GM12878 (cell line): ENCODE measurements around the gene DLL1. TPM values are rescaled to one million over a fixed set of nuclear protein-coding genes. Genes with fewer than 3 reads are reported as not detected.

Source experiments
- ATAC-seq: fragments of 200-7000 bp; cut with Tn5 transposase; 3 replicates; pipeline ENCODE4 v1.9.1; 2020; ENCODE audit warnings: mild to moderate bottlenecking, moderate library complexity
- BruUV-seq: library from RNA; stranded (reverse); fragments of 400-500 nt; replicated peaks from 2 replicates; lab custom pipeline; 2021; lab: Mats Ljungman, UMichigan
- CTCF ChIA-PET: fragments of 300-600 bp; sonication (Branson Sonifier 250); formaldehyde crosslinking; extraction: SDS; loops from one replicate; lab custom pipeline; 2021; ENCODE audit warnings: inconsistent platforms; lab: Yijun Ruan, JAX
- POLR2A ChIA-PET: fragments of 350-600 bp; formaldehyde crosslinking; extraction: SDS; loops from one replicate; lab custom pipeline; 2021; ENCODE audit warnings: inconsistent platforms; lab: Charles Lee
- RAD21 ChIA-PET: fragments of 300-600 bp; sonication (Branson Sonifier 250); formaldehyde crosslinking; loops from one replicate; lab custom pipeline; 2023; ENCODE audit warnings: antibody characterized with exemption; ENCODE audit not compliant: unreplicated experiment; lab: Charles Lee
- SMC1A ChIA-PET: fragments of 300-600 bp; sonication (Branson Sonifier 250); formaldehyde crosslinking; loops from one replicate; lab custom pipeline; 2023; ENCODE audit not compliant: unreplicated experiment, uncharacterized antibody; lab: Charles Lee
- DNase-seq: peaks from one replicate; pipeline ENCODE4 v3.0.0-alpha.2; 2011; ENCODE audit warnings: low read depth, low spot score
- FAIRE-seq: peaks from 3 replicates; lab custom pipeline; 2011; peaks lifted over from hg19 to GRCh38; lab: Jason Lieb, UNC
- H2AFZ ChIP-seq: 2 replicates; pipeline ENCODE4 v1.6.0; 2011; ENCODE audit warnings: low read depth, low read length, control low read depth; ENCODE audit not compliant: control insufficient read depth
- H3K27ac ChIP-seq: 2 replicates; pipeline ENCODE4 v1.5.1; 2011; ENCODE audit warnings: control low read depth; ENCODE audit not compliant: control insufficient read depth, insufficient read depth
- H3K27me3 ChIP-seq, 2 experiments: replicated peaks in 1 of 2; 2 replicates each; pipeline versions ENCODE4 v1.6.0 to v1.6.1; 2011; ENCODE audit warnings: low read length in 1 of 2; ENCODE audit not compliant: control insufficient read depth in 2 of 2, insufficient read depth in 2 of 2
- H3K36me3 ChIP-seq, 2 experiments: 2 replicates each; pipeline ENCODE4 v1.5.1; 2011; ENCODE audit warnings: low read length in 1 of 2; ENCODE audit not compliant: control insufficient read depth in 2 of 2, insufficient read depth in 2 of 2
- H3K4me1 ChIP-seq: 2 replicates; pipeline ENCODE4 v1.6.1; 2011; ENCODE audit warnings: mild to moderate bottlenecking, low read length, moderate library complexity, mixed read lengths; ENCODE audit not compliant: control insufficient read depth, insufficient read depth
- H3K4me2 ChIP-seq: 2 replicates; pipeline ENCODE4 v1.6.0; 2011; ENCODE audit warnings: control low read depth; ENCODE audit not compliant: control insufficient read depth, insufficient read depth
- H3K4me3 ChIP-seq: fragments of 200-600 bp; sonication (generic); 2 replicates; pipeline ENCODE4 v1.5.1; 2016
- H3K79me2 ChIP-seq: 2 replicates; pipeline ENCODE4 v1.6.0; 2011; ENCODE audit warnings: low read length; ENCODE audit not compliant: control insufficient read depth, insufficient read depth
- H3K9ac ChIP-seq: 2 replicates; pipeline ENCODE4 v1.8.0; 2011; ENCODE audit warnings: low read length, control low read depth, mixed read lengths; ENCODE audit not compliant: control insufficient read depth, insufficient read depth
- H3K9me3 ChIP-seq: replicated peaks from 3 replicates; pipeline ENCODE4 v1.5.1; 2011; ENCODE audit warnings: mild to moderate bottlenecking, low read length; ENCODE audit not compliant: control insufficient read depth, insufficient read depth
- H4K20me1 ChIP-seq: 2 replicates; pipeline ENCODE4 v1.6.0; 2011; ENCODE audit not compliant: control insufficient read depth, insufficient read depth
- EZH2 ChIP-seq: IDR thresholded peaks from 2 replicates; pipeline ENCODE4 v1.6.1; 2012; ENCODE audit warnings: low read depth, mild to moderate bottlenecking, control low read depth, inconsistent platforms, low read length, borderline replicate concordance; ENCODE audit not compliant: control insufficient read depth
- IKZF2 ChIP-seq, 2 experiments: fragments of 450-650 bp; IDR thresholded peaks; 2 replicates each; pipeline ENCODE4 v1.6.1; 2017; ENCODE audit warnings: mild to moderate bottlenecking in 2 of 2, moderate library complexity in 2 of 2
- MYB ChIP-seq: fragments of 150-350 bp; IDR thresholded peaks from 2 replicates; pipeline ENCODE4 v1.6.1; 2014; ENCODE audit warnings: mild to moderate bottlenecking, low read depth, low read length, borderline replicate concordance
- NFXL1 ChIP-seq: fragments of 450-650 bp; IDR thresholded peaks from 2 replicates; pipeline ENCODE4 v1.6.1; 2017; ENCODE audit warnings: antibody characterized with exemption, mild to moderate bottlenecking, borderline replicate concordance
- NRF1 ChIP-seq: conservative IDR thresholded peaks from 2 replicates; pipeline ENCODE4 v1.6.1; 2011; ENCODE audit warnings: mild to moderate bottlenecking, low read depth, low read length, improper control_type of control experiment
- WGBS: methylation state at CpG from one replicate; pipeline ENCODE4 v1.1.6; 2016; ENCODE audit warnings: low lambda C conversion rate; ENCODE audit not compliant: insufficient replicate concordance, insufficient coverage; ENCODE audit errors: missing lambda C conversion rate; 5-methylcytosine and 5-hydroxymethylcytosine counted together
- in situ Hi-C: fragments of 300-500 bp; cut with MboI; formaldehyde crosslinking; loops from 9 replicates; pipeline ENCODE4 v1.14.3; 2018; ENCODE audit warnings: mixed read lengths
- intact Hi-C: fragments of 100-400 bp; cut with micrococcal nuclease; formaldehyde crosslinking; loops from one replicate; pipeline ENCODE4 v1.14.2; 2022; ENCODE audit not compliant: unreplicated experiment
- polyA plus RNA-seq, 11 experiments: library from polyadenylated mRNA; depleted of rRNA in 4 of 11; unstranded in 6 of 11; stranded (reverse) in 5 of 11; fragments of >200 nt; fragmentation: Nextera tagmentation in 4 of 11; fragmentation: Illumina TruSeq in 1 of 11; extraction: Ambion mirVana in 4 of 11; extraction: Trizol in 1 of 11; gene quantifications; 1 replicate in 1 of 11; 2 replicates in 10 of 11; pipeline versions ENCODE4 v1.2.1 to v1.2.3, GENCODE V29; 2011 to 2016; ENCODE audit warnings: inconsistent platforms in 2 of 11, missing spikeins in 2 of 11, low read depth in 1 of 11
- total RNA-seq, 4 experiments: library from RNA; depleted of rRNA in 3 of 4; stranded (reverse); fragments of >200 nt in 3 of 4; fragmentation: Illumina TruSeq in 1 of 4; extraction: Trizol in 1 of 4; gene quantifications; 2 replicates each; pipeline versions ENCODE4 v1.2.1 to v1.2.3, GENCODE V29; 2013 to 2021
- TF ChIP-seq, protein P1 (sequence below): fragments of 450-650 bp; formaldehyde crosslinking; IDR thresholded peaks from 2 replicates; pipeline ENCODE4 v1.4.0; 2022; ENCODE audit warnings: mild to moderate bottlenecking, moderate library complexity
- TF ChIP-seq, protein P2 (sequence below): fragments of 450-650 bp; formaldehyde crosslinking; IDR thresholded peaks from 2 replicates; pipeline ENCODE4 v1.5.0; 2022; ENCODE audit warnings: mild to moderate bottlenecking, missing genetic modification characterization

DLL1 gene
- total and polyA plus RNA-seq, 10 of the 15 experiments (the other 5 are each of a cell fraction or from before 2014, with no cell fraction given): 0.02 to 0.80 (median 0.19) TPM

DNA sequence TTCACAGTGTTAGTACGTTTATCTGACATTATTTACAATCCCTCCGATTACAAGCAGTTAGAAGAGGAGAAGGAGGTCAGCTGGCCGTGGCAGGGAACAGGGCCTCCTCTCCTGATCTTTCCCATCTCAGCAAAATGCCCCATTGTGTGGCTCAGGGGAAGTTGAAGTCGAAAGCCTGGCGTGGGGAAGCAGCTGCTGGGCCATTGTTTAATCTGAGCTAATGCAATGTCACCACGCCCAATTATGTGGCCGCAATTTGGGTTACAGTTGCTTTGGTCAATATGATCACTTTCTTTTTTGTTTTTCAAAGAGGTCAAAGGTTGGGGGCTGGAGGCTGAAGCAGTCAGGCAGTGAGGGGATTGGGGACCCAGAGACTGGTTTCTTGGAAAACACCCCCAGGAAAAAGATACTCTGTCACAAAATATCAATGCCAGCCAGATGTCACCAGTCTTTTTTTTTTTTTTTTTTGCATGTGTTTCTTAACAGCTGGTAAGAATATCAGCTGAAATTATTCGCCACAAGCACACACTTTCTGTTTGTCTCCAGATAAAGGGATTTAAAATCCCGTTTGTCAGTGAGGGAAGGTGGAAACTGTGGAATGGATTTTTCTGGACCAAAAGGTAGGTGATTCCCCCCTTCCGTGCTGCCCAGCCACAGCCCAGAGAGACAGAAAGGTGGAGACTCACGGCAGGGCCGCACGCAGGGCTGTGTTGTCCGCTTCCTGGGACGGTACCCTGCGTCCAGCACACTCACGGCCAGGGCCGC lies 24.6 kb downstream of the DLL1 start:
- TF ChIP-seq, protein P1, sequence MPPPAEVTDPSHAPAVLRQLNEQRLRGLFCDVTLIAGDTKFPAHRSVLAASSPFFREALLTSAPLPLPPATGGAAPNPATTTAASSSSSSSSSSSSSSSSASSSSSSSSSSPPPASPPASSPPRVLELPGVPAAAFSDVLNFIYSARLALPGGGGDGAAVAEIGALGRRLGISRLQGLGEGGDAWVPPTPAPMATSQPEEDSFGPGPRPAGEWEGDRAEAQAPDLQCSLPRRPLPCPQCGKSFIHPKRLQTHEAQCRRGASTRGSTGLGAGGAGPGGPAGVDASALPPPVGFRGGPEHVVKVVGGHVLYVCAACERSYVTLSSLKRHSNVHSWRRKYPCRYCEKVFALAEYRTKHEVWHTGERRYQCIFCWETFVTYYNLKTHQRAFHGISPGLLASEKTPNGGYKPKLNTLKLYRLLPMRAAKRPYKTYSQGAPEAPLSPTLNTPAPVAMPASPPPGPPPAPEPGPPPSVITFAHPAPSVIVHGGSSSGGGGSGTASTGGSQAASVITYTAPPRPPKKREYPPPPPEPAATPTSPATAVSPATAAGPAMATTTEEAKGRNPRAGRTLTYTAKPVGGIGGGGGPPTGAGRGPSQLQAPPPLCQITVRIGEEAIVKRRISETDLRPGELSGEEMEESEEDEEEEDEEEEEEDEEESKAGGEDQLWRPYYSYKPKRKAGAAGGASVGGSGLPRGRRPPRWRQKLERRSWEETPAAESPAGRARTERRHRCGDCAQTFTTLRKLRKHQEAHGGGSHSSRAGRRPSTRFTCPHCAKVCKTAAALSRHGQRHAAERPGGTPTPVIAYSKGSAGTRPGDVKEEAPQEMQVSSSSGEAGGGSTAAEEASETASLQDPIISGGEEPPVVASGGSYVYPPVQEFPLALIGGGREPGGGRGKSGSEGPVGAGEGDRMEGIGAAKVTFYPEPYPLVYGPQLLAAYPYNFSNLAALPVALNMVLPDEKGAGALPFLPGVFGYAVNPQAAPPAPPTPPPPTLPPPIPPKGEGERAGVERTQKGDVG (CRISPR knock-in tag): no peak
- no peak for TF ChIP-seq IKZF2 (IDR thresholded peaks at IDR 0.05)
- TF ChIP-seq MYB: no peak
- TF ChIP-seq NFXL1: no peak
- TF ChIP-seq EZH2: no peak
- TF ChIP-seq, protein P2, sequence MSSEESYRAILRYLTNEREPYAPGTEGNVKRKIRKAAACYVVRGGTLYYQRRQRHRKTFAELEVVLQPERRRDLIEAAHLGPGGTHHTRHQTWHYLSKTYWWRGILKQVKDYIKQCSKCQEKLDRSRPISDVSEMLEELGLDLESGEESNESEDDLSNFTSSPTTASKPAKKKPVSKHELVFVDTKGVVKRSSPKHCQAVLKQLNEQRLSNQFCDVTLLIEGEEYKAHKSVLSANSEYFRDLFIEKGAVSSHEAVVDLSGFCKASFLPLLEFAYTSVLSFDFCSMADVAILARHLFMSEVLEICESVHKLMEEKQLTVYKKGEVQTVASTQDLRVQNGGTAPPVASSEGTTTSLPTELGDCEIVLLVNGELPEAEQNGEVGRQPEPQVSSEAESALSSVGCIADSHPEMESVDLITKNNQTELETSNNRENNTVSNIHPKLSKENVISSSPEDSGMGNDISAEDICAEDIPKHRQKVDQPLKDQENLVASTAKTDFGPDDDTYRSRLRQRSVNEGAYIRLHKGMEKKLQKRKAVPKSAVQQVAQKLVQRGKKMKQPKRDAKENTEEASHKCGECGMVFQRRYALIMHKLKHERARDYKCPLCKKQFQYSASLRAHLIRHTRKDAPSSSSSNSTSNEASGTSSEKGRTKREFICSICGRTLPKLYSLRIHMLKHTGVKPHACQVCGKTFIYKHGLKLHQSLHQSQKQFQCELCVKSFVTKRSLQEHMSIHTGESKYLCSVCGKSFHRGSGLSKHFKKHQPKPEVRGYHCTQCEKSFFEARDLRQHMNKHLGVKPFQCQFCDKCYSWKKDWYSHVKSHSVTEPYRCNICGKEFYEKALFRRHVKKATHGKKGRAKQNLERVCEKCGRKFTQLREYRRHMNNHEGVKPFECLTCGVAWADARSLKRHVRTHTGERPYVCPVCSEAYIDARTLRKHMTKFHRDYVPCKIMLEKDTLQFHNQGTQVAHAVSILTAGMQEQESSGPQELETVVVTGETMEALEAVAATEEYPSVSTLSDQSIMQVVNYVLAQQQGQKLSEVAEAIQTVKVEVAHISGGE (CRISPR knock-in tag): no peak
- no peak for TF ChIP-seq NRF1
- Histone ChIP-seq H3K9ac (no peak overlapping the region), H3K9me3 (no peaks in the 10 kb centered on the region; the same call in 2 of the 3 replicates), H4K20me1 (no peaks in the 10 kb centered on the region), H3K27ac (no peak overlapping the region), H2AFZ (no peak overlapping the region), H3K4me1 (no peaks in the 10 kb centered on the region; the same call in 1 of the 2 replicates), H3K4me3 (no peak overlapping the region), H3K27me3 (no peaks in the 10 kb centered on the region), H3K79me2 (no peaks in the 10 kb centered on the region), H3K4me2 (no peak overlapping the region), H3K36me3 (no peaks in the 10 kb centered on the region)
- in situ Hi-C loops (no loop called here), intact Hi-C loops (no loop called here)
- SMC1A ChIA-PET: no interaction called here
- RAD21 ChIA-PET: no interaction called here
- no TSS peak for BruUV-seq
- CTCF ChIA-PET: no interaction called here
- POLR2A ChIA-PET: no interaction called here
- no peak for DNase-seq
- FAIRE-seq: no peak
- 57% methylated on average over 13 of the region's 18 CpGs for WGBS
- no peak for ATAC-seq
